Left kidney (tissue), 1 donor: ENCODE measurements around the gene EIF4E. TPM values are rescaled to one million over a fixed set of nuclear protein-coding genes. Genes with fewer than 3 reads are reported as not detected.

Experiments used
- polyA plus RNA-seq: library from polyadenylated mRNA; unstranded; fragments of 120-200 nt; gene quantifications from one replicate; pipeline ENCODE4 v1.2.1, GENCODE V29; 2013; ENCODE audit not compliant: insufficient read length

The EIF4E gene
- polyA plus RNA-seq, 1 donor = 150 TPM

Other genes with a start within 250 kb of the EIF4E start
- gene METAP1, start 66.6 kb upstream of the EIF4E start, polyA plus RNA-seq = 83.1 TPM
- 278 TPM for gene ADH5, start 159.7 kb upstream of the EIF4E start, polyA plus RNA-seq
- gene ADH4, start 215.2 kb upstream of the EIF4E start, polyA plus RNA-seq = 0.71 TPM